Gastrocnemius medialis (tissue), 4 donors: Measurements from ENCODE around the gene AKAP7.

Source experiments
- POLR2A ChIP-seq, 2 donors: fragments of 450-650 bp; IDR thresholded peaks; one replicate each; pipeline ENCODE4 v1.6.1; 2017; ENCODE audit warnings: antibody characterized with exemption in 2 of 2, mild to moderate bottlenecking in 2 of 2, moderate library complexity in 2 of 2
- TF ChIP-seq, protein P1 (sequence below), 5 experiments: fragments of 450-650 bp in 3 of 5; fragments of 200-600 bp in 2 of 5; sonication (generic) in 2 of 5; IDR thresholded peaks in 4 of 5; conservative IDR thresholded peaks in 1 of 5; 1 replicate in 4 of 5; 2 replicates in 1 of 5; pipeline ENCODE4 v1.5.1; 2016 to 2019; ENCODE audit warnings: antibody characterized with exemption in 5 of 5, mild to moderate bottlenecking in 3 of 5, moderate library complexity in 3 of 5

DNA sequence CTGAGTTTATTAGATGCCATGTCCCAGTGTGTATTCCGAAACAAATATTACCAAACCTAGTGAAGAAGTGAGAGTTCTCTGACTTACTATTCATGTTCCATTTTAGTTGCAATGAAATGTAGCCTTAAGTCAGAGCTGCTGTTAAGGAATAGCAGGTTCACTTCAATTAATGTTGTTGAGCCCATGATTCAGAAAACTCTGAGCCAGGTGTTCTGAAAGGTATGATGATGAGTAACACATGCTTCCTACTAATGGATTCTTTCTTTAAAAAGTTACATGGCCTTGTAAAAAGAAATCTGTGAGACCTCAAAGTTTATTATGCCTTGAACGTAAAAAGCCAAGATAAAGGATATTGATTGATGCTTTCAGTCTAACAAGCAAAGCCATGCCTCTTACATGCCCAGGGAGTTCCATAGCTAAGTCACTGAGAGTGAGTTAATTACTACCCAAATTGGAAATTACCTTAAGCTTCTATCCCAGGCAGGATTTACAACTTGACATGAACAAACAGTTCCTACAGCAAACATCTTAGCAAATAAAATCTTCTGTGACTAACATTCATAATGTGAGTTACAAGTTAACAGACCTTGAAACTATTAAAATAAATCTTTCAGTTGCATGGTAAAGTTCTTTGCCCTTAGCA lies 122.9 kb downstream of the AKAP7 start:
- TF ChIP-seq POLR2A (IDR thresholded peaks at IDR 0.05), result no peak
- TF ChIP-seq, protein P1, sequence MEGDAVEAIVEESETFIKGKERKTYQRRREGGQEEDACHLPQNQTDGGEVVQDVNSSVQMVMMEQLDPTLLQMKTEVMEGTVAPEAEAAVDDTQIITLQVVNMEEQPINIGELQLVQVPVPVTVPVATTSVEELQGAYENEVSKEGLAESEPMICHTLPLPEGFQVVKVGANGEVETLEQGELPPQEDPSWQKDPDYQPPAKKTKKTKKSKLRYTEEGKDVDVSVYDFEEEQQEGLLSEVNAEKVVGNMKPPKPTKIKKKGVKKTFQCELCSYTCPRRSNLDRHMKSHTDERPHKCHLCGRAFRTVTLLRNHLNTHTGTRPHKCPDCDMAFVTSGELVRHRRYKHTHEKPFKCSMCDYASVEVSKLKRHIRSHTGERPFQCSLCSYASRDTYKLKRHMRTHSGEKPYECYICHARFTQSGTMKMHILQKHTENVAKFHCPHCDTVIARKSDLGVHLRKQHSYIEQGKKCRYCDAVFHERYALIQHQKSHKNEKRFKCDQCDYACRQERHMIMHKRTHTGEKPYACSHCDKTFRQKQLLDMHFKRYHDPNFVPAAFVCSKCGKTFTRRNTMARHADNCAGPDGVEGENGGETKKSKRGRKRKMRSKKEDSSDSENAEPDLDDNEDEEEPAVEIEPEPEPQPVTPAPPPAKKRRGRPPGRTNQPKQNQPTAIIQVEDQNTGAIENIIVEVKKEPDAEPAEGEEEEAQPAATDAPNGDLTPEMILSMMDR (IDR thresholded peaks at IDR 0.05 in 4 of 5, conservative IDR thresholded peaks at IDR 0.05 in 1 of 5), result no peak
